ENCODE measurements around the gene RIC8B.

GRCh38 chr12:106866426-106867080 lies 92.1 kb downstream of the RIC8B start:
- no peak for TF ChIP-seq CTCF (IDR thresholded peaks at IDR 0.05)
- TF ChIP-seq GATA3 (IDR thresholded peaks at IDR 0.05; ENCODE audit: borderline replicate concordance): no peak
- TF ChIP-seq POLR2A (IDR thresholded peaks at IDR 0.05; ENCODE audit: low read length): no peak
